Spleen (tissue), 11 donors: ENCODE measurements around the gene AP2M1. TPM values are rescaled to one million over a fixed set of nuclear protein-coding genes. Genes with fewer than 3 reads are reported as not detected.
A peak's percentile ranks its signal among the peaks of the same experiment; 100 is the strongest.
"Not testable (repeated sequence)": the region's sequence is repeated elsewhere in the genome, so short reads cannot be mapped to it uniquely, and the experiment has no call there.

ENCODE experiments used
- DNase-seq: peaks from one replicate; pipeline ENCODE4 v3.0.0-alpha.2; 2020
- H3K27ac ChIP-seq, 8 donors: fragments of 200-600 bp; sonication (generic) in 7 of 8; 1 replicate in 4 of 8; 2 replicates in 4 of 8; pipeline versions ENCODE4 v1.5.0 to v1.8.0; 2016 to 2021; ENCODE audit warnings: inconsistent platforms in 4 of 8, mild to moderate bottlenecking in 4 of 8, moderate library complexity in 1 of 8
- H3K27me3 ChIP-seq, 7 donors: fragments of 200-600 bp; sonication (generic) in 6 of 7; replicated peaks in 1 of 7; 1 replicate in 4 of 7; 2 replicates in 3 of 7; pipeline versions ENCODE4 v1.5.0 to v1.8.0; 2016 to 2021; ENCODE audit warnings: inconsistent platforms in 3 of 7, mild to moderate bottlenecking in 1 of 7
- H3K36me3 ChIP-seq, 6 donors: fragments of 200-600 bp; sonication (generic) in 5 of 6; 1 replicate in 4 of 6; 2 replicates in 2 of 6; pipeline versions ENCODE4 v1.5.0 to v1.8.0; 2016 to 2021; ENCODE audit warnings: inconsistent platforms in 2 of 6
- H3K4me1 ChIP-seq, 6 donors: fragments of 200-600 bp; sonication (generic) in 5 of 6; 1 replicate in 3 of 6; 2 replicates in 3 of 6; pipeline versions ENCODE4 v1.5.0 to v1.8.0; 2016 to 2021; ENCODE audit warnings: inconsistent platforms in 3 of 6
- H3K4me3 ChIP-seq, 8 donors: fragments of 200-600 bp; sonication (generic) in 7 of 8; 1 replicate in 4 of 8; 2 replicates in 4 of 8; pipeline versions ENCODE4 v1.5.0 to v1.8.0; 2016 to 2021; ENCODE audit warnings: inconsistent platforms in 4 of 8, mild to moderate bottlenecking in 4 of 8, moderate library complexity in 2 of 8
- H3K9me3 ChIP-seq, 8 donors: fragments of 200-600 bp; sonication (generic) in 7 of 8; 1 replicate in 4 of 8; 2 replicates in 4 of 8; pipeline versions ENCODE4 v1.5.0 to v1.8.0; 2016 to 2021; ENCODE audit warnings: inconsistent platforms in 4 of 8
- POLR2A ChIP-seq, 3 donors: fragments of 450-650 bp; IDR thresholded peaks; one replicate each; pipeline ENCODE4 v1.5.1; 2017; ENCODE audit warnings: antibody characterized with exemption in 3 of 3, mild to moderate bottlenecking in 1 of 3
- POLR2AphosphoS5 ChIP-seq, 3 donors: sonication (generic); formaldehyde crosslinking; IDR thresholded peaks; one replicate each; pipeline ENCODE4 v1.5.1; 2017; ENCODE audit warnings: antibody characterized with exemption in 3 of 3
- WGBS, 5 donors: extraction: QIAGEN DNeasy Blood & Tissue Kit in 3 of 5; methylation state at CpG; one replicate each; pipeline versions ENCODE4 v1.1.5 to v1.1.7; 2013 to 2018; 5-methylcytosine and 5-hydroxymethylcytosine counted together
- intact Hi-C: fragments of 100-400 bp; cut with DNase I; formaldehyde crosslinking; loops from one replicate; pipeline ENCODE4 v1.15.0; 2023; ENCODE audit warnings: low total_unique reads
- polyA plus RNA-seq, 3 donors: library from polyadenylated mRNA; stranded (reverse); fragments of 200-250 nt; gene quantifications; one replicate each; pipeline ENCODE4 v1.2.1, GENCODE V29; 2013
- total RNA-seq, 7 donors: library from RNA; depleted of rRNA in 3 of 7; stranded (reverse); fragments of >200 nt in 3 of 7; fragmentation: NEBNext Ultra II Directional in 4 of 7; extraction: Animal tissue kit (Norgen Biotek cat#: 25700) in 4 of 7; gene quantifications; one replicate each; pipeline versions ENCODE4 v1.1.0 to v1.2.1, GENCODE V29; 2016 to 2021
- TF ChIP-seq, protein P1 (sequence below), 11 experiments: fragments of 200-600 bp in 7 of 11; fragments of 450-650 bp in 4 of 11; sonication (generic) in 4 of 11; IDR thresholded peaks in 8 of 11; conservative IDR thresholded peaks in 3 of 11; 1 replicate in 7 of 11; 2 replicates in 4 of 11; pipeline versions ENCODE4 v1.4.0 to v1.8.0; 2016 to 2021; ENCODE audit warnings: antibody characterized with exemption in 11 of 11, inconsistent platforms in 4 of 11, mild to moderate bottlenecking in 1 of 11
- donor health status: healthy with polysubstance abuse.
- donor health status: DM: no; HTN: no; CAD: no; lungs with moderate emphysema.
- donor health status: DM: no; HTN: no; CAD: no.
- donor health status: Bipolar disorder and iron deficiency.
- donor health status: healthy.
- donor health status: DM: no; HTN: no; CAD: no.
- donor health status: DM: yes; HTN: yes; CAD: no.

AP2M1 gene
- total and polyA plus RNA-seq, 10 donors: 98.7 to 254 (median 195) TPM

DNA sequence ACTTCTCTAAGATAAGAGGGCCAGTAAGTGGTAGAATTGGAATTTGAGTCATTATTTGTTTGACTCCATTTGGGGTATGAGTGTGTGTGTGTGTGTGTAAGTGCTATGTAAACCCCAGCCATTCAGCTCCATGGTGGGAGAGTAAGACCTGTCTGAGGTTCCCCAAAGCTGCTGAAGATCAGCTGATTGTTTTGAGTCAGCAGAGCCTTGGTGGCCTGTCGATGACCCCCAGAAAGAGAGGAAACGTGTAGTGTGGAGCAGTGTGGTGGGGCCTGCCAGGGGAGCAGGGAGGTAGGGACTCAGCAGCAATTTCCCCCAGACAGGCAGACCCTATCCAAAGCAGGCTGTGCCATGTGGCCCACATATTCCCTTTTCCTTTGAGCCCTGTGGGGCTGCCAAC is 14.2 kb upstream of the AP2M1 start:
- TF ChIP-seq POLR2AphosphoS5 (IDR thresholded peaks at IDR 0.05) (no peak), POLR2A (IDR thresholded peaks at IDR 0.05) (no peak)
- TF ChIP-seq, protein P1, sequence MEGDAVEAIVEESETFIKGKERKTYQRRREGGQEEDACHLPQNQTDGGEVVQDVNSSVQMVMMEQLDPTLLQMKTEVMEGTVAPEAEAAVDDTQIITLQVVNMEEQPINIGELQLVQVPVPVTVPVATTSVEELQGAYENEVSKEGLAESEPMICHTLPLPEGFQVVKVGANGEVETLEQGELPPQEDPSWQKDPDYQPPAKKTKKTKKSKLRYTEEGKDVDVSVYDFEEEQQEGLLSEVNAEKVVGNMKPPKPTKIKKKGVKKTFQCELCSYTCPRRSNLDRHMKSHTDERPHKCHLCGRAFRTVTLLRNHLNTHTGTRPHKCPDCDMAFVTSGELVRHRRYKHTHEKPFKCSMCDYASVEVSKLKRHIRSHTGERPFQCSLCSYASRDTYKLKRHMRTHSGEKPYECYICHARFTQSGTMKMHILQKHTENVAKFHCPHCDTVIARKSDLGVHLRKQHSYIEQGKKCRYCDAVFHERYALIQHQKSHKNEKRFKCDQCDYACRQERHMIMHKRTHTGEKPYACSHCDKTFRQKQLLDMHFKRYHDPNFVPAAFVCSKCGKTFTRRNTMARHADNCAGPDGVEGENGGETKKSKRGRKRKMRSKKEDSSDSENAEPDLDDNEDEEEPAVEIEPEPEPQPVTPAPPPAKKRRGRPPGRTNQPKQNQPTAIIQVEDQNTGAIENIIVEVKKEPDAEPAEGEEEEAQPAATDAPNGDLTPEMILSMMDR (IDR thresholded peaks at IDR 0.05 in 8 of 11, conservative IDR thresholded peaks at IDR 0.05 in 3 of 11): no peak
- no peaks in the 10 kb centered on the region for H3K9me3 ChIP-seq
- H3K4me1 ChIP-seq: peaks cover 19 to 82% (median 54%) of the 10 kb centered on the region in 6 donors
- peak overlapping the region in 4 of 8 donors; percentile 6 to 56 (median 31) for H3K27ac ChIP-seq
- no peaks in the 10 kb centered on the region for H3K27me3 ChIP-seq
- WGBS, 5 donors: 33 to 52% (median 39%) methylated on average over 2 of the region's 2 CpGs
- peak; percentile 66 for DNase-seq
- intact Hi-C loops: no loop called here
- H3K36me3 ChIP-seq: peaks cover 0 to 43% (median 19%) of the 10 kb centered on the region in 6 donors
- H3K4me3 ChIP-seq: no peak overlapping the region

- 74 to 91% (median 84%) methylated on average over 8 of the region's 8 CpGs for WGBS, 5 donors
- DNase-seq: peak; percentile 22
- peaks cover 0 to 65% (median 41%) of the 10 kb centered on the region in 6 donors for H3K36me3 ChIP-seq
These were observed 12.0 kb upstream of the AP2M1 start for GRCh38 chr3:184162571-184163070.

DNA sequence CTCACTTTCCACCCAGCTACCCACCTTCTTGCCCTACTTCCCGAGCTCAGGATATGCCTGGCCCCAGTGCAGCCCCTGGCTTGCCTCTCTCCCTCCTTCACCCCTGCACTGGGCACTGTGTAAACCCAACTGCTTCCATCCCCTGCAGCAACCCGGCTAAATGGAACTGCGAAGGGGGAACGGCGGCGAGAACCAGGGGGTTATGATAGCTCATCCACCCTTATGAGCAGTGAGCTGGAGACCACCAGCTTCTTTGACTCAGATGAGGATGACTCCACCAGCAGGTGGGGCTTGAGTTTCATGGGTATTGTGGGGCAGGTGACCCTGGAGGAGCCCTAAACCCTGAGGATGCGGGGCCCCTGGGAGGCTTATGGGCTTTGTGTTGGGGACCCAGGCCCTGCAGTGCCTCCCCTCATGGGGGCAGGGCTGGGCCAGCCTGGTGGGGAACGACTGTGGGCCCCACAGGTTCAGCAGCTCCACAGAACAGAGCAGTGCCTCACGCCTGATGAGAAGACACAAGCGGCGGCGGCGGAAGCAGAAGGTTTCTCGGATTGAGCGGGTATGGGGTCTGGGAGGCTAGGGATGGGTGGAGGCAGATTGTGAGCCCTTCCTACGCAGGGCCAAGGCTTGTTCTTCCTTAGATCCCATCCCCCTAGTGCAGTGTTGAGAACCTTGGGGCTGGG is 9.9 kb upstream of the AP2M1 start:
- Histone ChIP-seq H3K4me1 (peaks cover 0 to 41% (median 17%) of the 10 kb centered on the region in 6 donors), H3K9me3 (no peaks in the 10 kb centered on the region), H3K27me3 (no peaks in the 10 kb centered on the region), H3K36me3 (peaks cover 0 to 86% (median 60%) of the 10 kb centered on the region in 6 donors), H3K27ac (no peak overlapping the region), H3K4me3 (no peak overlapping the region)
- peak; percentile 67 for DNase-seq
- TF ChIP-seq POLR2A (IDR thresholded peaks at IDR 0.05): no peak
- TF ChIP-seq, protein P1 (IDR thresholded peaks at IDR 0.05 in 8 of 11, conservative IDR thresholded peaks at IDR 0.05 in 3 of 11): no peak
- no peak for TF ChIP-seq POLR2AphosphoS5 (IDR thresholded peaks at IDR 0.05)
- 89 to 99% (median 96%) methylated on average over 16 of the region's 16 CpGs for WGBS, 5 donors
- intact Hi-C loops: no loop called here

More at GRCh38 chr3:184162571-184163070, 12.0 kb upstream of the AP2M1 start:
- H3K4me3 ChIP-seq, H3K9me3 ChIP-seq, H3K27me3 ChIP-seq, H3K27ac ChIP-seq, intact Hi-C loops: not testable (repeated sequence)
- H3K4me1 ChIP-seq: peaks cover 7 to 63% (median 38%) of the 10 kb centered on the region in 6 donors

DNA sequence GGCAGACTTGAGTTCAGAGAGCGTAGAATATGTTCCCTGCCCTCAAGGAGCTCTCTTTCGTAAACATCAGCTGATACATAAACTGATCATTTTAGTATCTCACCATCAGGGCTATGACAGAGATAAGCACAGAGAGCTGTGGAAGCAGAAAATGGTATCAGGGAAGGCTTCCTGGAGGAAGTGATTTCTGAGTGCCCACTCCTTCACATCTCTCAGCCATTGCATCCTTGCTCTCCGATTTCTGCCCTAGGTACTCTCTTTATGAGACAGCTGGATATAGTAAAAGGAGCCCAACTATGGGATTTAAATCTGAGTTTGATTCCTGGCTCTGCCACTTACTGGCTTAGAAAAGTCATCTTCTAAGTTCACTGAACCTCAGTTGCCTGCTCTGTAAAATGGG is 9.1 kb upstream of the AP2M1 start:
- H3K9me3 ChIP-seq: no peaks in the 10 kb centered on the region
- H3K27ac ChIP-seq: no peak overlapping the region
- DNase-seq: no peak
- 88 to 98% (median 96%) methylated on average over 3 of the region's 3 CpGs for WGBS, 5 donors
- H3K4me1 ChIP-seq: peaks cover 0 to 34% (median 11%) of the 10 kb centered on the region in 6 donors
- H3K4me3 ChIP-seq: no peak overlapping the region
- no peaks in the 10 kb centered on the region for H3K27me3 ChIP-seq
- peaks cover 0 to 94% (median 67%) of the 10 kb centered on the region in 6 donors for H3K36me3 ChIP-seq
- intact Hi-C loops: no loop called here
- TF ChIP-seq POLR2AphosphoS5 (IDR thresholded peaks at IDR 0.05) (no peak), POLR2A (IDR thresholded peaks at IDR 0.05) (no peak)
- TF ChIP-seq, protein P1 (IDR thresholded peaks at IDR 0.05 in 8 of 11, conservative IDR thresholded peaks at IDR 0.05 in 3 of 11): no peak
